ENCODE results near the gene ASXL3.

The ASXL3 gene

DNA sequence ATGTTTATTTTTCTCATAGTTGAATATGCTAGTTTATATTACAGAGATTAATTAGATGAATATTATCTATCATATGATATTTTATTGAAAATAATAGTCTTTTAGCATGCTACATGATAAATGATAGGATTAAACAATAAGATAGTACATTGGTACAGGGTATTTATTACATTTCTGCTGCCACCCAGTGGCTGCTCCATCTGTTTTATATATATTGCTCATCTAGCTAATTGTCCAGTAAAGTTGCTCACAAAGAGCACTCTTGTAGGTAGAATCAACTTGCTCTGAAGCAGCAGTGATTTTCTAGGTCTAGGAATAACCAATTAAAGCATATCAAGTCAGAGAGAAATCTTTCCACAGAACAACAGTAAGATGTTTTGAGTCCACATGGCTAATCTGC, 183.3 kb downstream of the ASXL3 start:
- TF ChIP-seq, protein P1, sequence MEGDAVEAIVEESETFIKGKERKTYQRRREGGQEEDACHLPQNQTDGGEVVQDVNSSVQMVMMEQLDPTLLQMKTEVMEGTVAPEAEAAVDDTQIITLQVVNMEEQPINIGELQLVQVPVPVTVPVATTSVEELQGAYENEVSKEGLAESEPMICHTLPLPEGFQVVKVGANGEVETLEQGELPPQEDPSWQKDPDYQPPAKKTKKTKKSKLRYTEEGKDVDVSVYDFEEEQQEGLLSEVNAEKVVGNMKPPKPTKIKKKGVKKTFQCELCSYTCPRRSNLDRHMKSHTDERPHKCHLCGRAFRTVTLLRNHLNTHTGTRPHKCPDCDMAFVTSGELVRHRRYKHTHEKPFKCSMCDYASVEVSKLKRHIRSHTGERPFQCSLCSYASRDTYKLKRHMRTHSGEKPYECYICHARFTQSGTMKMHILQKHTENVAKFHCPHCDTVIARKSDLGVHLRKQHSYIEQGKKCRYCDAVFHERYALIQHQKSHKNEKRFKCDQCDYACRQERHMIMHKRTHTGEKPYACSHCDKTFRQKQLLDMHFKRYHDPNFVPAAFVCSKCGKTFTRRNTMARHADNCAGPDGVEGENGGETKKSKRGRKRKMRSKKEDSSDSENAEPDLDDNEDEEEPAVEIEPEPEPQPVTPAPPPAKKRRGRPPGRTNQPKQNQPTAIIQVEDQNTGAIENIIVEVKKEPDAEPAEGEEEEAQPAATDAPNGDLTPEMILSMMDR (IDR thresholded peaks at IDR 0.05), result peak; percentile 30 to 34
- H3K9me3 ChIP-seq, result no peaks in the 10 kb centered on the region
- no peak overlapping the region for H3K4me3 ChIP-seq
- H3K4me1 ChIP-seq, result no peaks in the 10 kb centered on the region
- no peaks in the 10 kb centered on the region for H3K36me3 ChIP-seq
- intact Hi-C loops (cut with DNase I; ENCODE audit: low total_unique reads), result no loop called here
- H3K27me3 ChIP-seq, result no peaks in the 10 kb centered on the region
- no peak overlapping the region for H3K27ac ChIP-seq
- peak in 1 of 2 donors; percentile 20 for DNase-seq

DNA sequence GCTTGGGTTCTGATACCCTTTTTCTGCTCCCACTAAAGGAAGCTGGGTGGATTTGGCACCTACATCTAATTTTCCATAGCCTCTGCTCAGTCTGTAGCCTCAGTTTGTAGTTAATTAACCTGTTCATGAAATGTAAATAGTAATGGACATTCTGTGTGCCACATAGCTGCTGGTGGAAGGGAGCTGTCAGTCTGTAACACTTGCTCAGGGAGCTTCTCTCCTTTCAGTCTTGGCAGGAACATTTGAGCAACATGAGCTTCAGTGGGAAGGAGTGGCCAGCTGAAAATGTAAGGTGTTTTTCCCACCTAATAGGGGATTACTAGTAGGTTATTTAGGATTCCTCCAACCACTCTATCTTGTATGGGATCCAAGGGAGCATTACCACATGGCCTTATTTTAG, 203.4 kb downstream of the ASXL3 start:
- Histone ChIP-seq H3K9me3 (no peaks in the 10 kb centered on the region), H3K36me3 (no peaks in the 10 kb centered on the region), H3K27me3 (no peaks in the 10 kb centered on the region), H3K4me1 (no peaks in the 10 kb centered on the region), H3K27ac (no peak overlapping the region), H3K4me3 (no peak overlapping the region)
- intact Hi-C loops (cut with DNase I; ENCODE audit: low total_unique reads), result no loop called here
- no peak for DNase-seq
- TF ChIP-seq, protein P1 (IDR thresholded peaks at IDR 0.05), result no peak
